HEK293T (cell line): ENCODE measurements around the gene SUGP1.

Experiments used
- BHLHE40 ChIP-seq: fragments of 450-650 bp; IDR thresholded peaks from 2 replicates; pipeline ENCODE4 v1.6.1; 2016; ENCODE audit warnings: mild to moderate bottlenecking, moderate library complexity, borderline replicate concordance
- ELF4 ChIP-seq: fragments of 450-650 bp; IDR thresholded peaks from 2 replicates; pipeline ENCODE4 v1.6.1; 2017; ENCODE audit warnings: antibody characterized with exemption
- FOXM1 ChIP-seq: fragments of 450-650 bp; IDR thresholded peaks from 2 replicates; pipeline ENCODE4 v1.6.1; 2017; ENCODE audit warnings: mild to moderate bottlenecking, borderline replicate concordance
- L3MBTL2 ChIP-seq: fragments of 450-650 bp; conservative IDR thresholded peaks from 2 replicates; pipeline ENCODE4 v1.6.1; 2016; ENCODE audit warnings: mild to moderate bottlenecking
- NFRKB ChIP-seq: fragments of 450-650 bp; IDR thresholded peaks from 2 replicates; pipeline ENCODE4 v1.6.1; 2016; ENCODE audit warnings: mild to moderate bottlenecking, moderate library complexity
- SP1 ChIP-seq: fragments of 450-650 bp; IDR thresholded peaks from 2 replicates; pipeline ENCODE4 v1.6.1; 2017
- SUZ12 ChIP-seq: fragments of 450-650 bp; IDR thresholded peaks from 2 replicates; pipeline ENCODE4 v1.6.1; 2016; ENCODE audit warnings: mild to moderate bottlenecking
- TF ChIP-seq, protein P1 (sequence below): fragments of 450-650 bp; IDR thresholded peaks from 2 replicates; pipeline ENCODE4 v1.6.1; 2016

DNA sequence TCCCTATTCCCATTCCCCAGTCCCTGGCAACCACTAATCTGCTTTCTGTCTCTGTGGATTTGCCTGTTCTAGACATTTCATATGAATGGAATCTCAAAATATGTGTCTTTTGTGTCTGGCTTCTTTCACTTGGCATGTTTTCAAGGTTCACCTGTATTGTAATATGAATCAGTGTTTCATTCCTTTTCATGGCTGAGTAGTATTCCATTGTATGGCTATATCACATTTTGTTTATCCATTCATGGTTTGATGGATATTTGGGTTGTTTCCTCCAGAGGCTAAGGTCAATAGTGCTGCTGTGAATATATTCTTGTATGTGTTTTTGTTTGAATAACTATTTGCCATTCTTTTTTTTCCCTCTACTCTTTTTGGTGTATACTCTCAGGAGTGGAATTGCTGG, 84.1 kb downstream of the SUGP1 start:
- TF ChIP-seq SP1 (no peak), FOXM1 (no peak), NFRKB (no peak), SUZ12 (no peak), BHLHE40 (no peak), ELF4 (no peak), L3MBTL2 (no peak)
- TF ChIP-seq, protein P1, sequence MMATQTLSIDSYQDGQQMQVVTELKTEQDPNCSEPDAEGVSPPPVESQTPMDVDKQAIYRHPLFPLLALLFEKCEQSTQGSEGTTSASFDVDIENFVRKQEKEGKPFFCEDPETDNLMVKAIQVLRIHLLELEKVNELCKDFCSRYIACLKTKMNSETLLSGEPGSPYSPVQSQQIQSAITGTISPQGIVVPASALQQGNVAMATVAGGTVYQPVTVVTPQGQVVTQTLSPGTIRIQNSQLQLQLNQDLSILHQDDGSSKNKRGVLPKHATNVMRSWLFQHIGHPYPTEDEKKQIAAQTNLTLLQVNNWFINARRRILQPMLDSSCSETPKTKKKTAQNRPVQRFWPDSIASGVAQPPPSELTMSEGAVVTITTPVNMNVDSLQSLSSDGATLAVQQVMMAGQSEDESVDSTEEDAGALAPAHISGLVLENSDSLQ: no peak
